NCI-H774 (cell line): ENCODE measurements around the gene ANKLE2.
A peak's percentile ranks its signal among the peaks of the same experiment; 100 is the strongest.
"Not testable (repeated sequence)": the region's sequence is repeated elsewhere in the genome, so short reads cannot be mapped to it uniquely, and the experiment has no call there.

Source experiments
- DNase-seq: peaks from one replicate; lab custom pipeline; 2025; lab: John Stamatoyannopoulos, UW

ANKLE2 gene

DNA sequence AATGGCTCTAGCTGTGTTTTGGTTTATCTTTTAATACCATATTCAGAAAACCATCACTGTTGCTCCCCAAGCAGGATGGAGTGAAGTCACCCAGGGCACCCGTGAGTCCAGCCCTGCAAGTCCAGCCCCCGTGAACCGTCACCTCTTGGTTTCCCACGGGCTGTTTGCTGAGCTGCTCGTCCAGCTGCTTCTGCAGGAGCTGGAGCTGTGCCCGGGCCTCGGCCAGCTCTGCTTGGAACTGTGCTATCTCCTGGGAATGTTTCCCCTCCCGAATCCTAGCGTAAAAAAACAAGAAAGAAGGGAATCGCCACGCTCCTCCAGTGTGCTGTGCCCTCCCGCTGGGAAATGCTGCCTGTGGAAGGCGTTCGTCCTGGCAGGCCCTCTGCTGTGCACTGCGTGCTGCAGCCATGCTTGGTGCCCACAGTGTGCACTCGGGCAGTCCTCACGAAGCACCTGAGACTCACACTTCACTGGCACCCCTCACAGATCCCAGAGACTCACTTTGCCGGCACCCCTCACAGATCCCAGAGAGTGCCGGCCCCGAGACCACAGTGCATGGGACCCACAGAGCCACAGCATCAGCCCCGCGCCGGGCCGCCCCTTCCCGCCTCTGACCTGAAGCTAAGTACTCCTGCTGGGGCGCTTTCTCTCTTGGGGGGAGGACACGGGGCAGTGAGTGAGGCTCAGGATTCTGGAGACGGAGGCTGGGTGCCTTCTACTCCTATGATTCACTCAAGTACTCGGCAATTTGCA is 15.4 kb upstream of the ANKLE2 start:
- DNase-seq = no peak

DNA sequence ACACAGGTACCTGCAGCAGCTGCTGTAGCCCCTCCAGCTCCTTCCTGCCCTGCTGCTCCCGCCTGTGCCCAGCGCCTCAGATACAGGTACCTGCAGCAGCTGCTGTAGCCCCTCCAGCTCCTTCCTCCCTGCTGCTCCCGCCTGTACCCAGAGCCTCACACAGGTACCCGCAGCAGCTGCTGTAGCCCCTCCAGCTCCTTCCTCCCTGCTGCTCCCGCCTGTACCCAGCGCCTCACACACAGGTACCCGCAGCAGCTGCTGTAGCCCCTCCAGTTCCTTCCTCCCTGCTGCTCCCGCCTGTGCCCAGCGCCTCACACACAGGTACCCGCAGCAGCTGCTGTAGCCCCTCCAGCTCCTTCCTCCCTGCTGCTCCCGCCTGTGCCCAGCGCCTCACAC is 14.6 kb upstream of the ANKLE2 start:
- not testable (repeated sequence) for DNase-seq

GRCh38 chr12:132775502-132776229 is 14.0 kb upstream of the ANKLE2 start:
- DNase-seq = no peak

DNA sequence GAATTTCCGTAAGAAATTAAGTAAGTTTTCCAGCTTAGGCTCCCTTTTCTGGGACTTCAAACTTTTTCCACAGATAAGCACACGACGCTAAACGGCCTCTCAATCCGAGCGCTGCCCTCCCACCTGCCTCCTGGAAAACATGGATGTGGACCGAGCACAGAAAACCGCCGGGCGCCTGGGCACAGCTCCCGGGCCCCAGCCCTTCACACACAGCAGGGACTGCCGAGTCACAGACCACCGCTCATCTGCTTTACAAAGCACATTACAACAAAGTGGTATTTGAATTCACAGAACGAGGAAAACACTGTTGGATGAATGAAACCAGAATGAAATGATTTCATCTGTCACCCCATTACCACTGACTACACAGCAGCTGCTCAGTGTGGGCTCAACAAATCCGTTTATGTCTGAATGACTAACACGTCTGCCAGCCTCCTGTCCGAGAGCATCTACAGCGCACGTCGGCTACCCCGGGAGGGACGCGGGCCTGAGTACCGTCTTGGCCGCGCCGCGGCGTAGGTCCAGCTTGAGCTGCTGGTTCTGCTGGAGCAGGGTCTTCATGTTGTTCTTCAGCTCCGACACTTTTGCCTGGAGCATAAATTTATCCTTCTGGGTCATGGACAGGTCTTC is 13.1 kb upstream of the ANKLE2 start:
- DNase-seq = no peak

- no peak for DNase-seq
These were observed 12.5 kb upstream of the ANKLE2 start for GRCh38 chr12:132774159-132774558.

GRCh38 chr12:132773077-132773955 is 11.7 kb upstream of the ANKLE2 start:
- DNase-seq = no peak

DNA sequence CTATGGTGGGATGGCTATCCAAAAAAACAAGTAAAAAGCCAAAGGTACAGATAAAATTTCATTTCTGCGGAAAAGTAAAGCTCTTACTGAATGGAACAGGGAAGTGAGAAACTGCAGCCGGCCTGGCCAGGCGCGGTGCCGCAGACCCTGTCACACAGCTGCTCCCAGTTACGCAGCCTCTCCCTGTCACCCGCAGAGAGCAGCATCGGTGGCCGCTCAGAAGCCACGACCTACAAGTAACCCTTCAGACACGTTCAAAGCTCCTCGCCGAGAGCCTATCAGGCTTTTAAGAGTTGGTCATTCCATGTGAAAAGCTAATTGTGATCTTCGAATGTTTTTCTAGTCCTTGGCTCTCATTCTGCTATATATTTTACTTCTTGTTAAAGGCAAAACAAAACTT is 11.0 kb upstream of the ANKLE2 start:
- DNase-seq = no peak

GRCh38 chr12:132771126-132771838 is 9.7 kb upstream of the ANKLE2 start:
- DNase-seq = no peak

DNA sequence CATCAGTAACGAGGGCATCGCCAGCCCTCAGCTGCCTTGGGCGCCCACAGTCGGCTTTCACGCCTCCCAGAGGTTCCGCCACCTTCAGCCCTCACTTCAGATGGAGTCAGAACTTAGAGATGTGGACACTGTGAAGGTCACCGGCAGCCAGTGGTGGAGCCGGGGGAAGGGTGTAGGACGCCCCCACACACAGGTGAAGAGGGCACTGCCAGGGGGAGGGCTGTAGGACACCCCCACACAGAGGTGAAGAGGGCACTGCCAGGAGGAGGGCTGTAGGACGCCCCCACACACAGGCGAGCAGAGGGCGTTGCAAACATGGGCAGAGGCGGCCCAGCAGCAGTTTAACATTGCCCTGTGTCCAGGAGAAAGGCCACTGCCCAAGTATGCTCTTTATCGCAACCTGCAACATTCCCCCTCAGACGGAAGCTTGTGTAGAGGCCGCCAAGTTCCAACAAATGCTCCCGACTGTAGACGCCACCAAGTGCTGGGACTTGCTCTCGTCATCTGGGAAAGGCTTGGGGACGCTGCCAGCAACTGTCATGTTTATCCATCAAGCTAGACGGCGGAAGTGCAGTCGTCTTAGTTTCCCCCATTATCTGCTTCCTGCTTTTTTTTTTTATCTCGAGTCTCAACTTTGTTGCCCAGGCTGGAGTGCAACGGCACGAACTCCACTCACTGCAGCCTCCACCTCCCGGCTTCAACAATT is 4.9 kb upstream of the ANKLE2 start:
- DNase-seq = no peak

DNA sequence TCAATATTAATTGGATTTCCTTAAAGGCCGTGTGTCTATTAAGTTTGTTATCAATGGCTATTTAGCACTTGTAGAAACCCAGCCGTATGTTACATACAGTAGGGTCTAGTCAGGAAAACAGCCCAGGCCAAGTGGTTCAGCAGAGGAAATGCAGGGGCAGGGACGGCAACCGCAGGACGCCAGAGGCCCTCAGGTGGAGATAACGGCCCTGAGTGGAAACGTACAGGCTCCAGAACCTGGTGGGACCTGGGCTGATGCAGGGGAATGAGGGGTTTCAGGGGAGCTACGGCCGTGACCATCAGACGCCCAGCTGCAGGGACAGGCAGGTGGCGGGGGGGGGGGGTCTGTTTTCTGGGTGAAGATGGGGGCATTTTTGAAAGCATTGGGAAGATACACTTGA is 3.7 kb upstream of the ANKLE2 start:
- no peak for DNase-seq

- no peak for DNase-seq
These were observed 2.6 kb upstream of the ANKLE2 start for GRCh38 chr12:132764231-132764630.

- peak; percentile 92 for DNase-seq
These were observed 420 bp upstream of the ANKLE2 start for GRCh38 chr12:132761921-132762583.

GRCh38 chr12:132759359-132759758 is 2.3 kb downstream of the ANKLE2 start:
- no peak for DNase-seq

DNA sequence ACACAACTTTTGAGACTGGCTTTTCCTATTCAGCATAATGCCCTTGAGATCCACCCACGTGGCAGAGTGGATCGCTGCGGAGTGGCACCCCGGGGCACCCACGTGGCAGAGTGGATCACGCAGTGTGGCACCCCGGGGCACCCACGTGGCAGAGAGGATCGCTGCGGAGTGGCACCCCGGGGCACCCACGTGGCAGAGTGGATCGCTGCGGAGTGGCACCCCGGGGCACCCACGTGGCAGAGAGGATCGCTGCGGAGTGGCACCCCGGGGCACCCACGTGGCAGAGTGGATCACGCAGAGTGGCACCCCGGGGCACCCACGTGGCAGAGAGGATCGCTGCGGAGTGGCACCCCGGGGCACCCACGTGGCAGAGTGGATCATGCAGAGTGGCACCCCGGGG is 2.8 kb downstream of the ANKLE2 start:
- not testable (repeated sequence) for DNase-seq

- DNase-seq = no peak
These were observed 7.3 kb downstream of the ANKLE2 start for GRCh38 chr12:132754160-132754932.

GRCh38 chr12:132753670-132754069 is 8.0 kb downstream of the ANKLE2 start:
- not testable (repeated sequence) for DNase-seq

GRCh38 chr12:132748319-132748718 is 13.3 kb downstream of the ANKLE2 start:
- DNase-seq = no peak

- no peak for DNase-seq
These were observed 13.7 kb downstream of the ANKLE2 start for GRCh38 chr12:132747896-132748295.

- DNase-seq = no peak
These were observed 14.2 kb downstream of the ANKLE2 start for GRCh38 chr12:132747395-132747794.
